ENCODE results near the gene PCGF3. TPM values are rescaled to one million over a fixed set of nuclear protein-coding genes. Genes with fewer than 3 reads are reported as not detected.
A peak's percentile ranks its signal among the peaks of the same experiment; 100 is the strongest.
"Not testable (repeated sequence)": the region's sequence is repeated elsewhere in the genome, so short reads cannot be mapped to it uniquely, and the experiment has no call there.

Gene PCGF3
- total RNA-seq, 1 donor from 2014 or later, result 35.0 TPM

GRCh38 chr4:740656-741282 lies 35.1 kb downstream of the PCGF3 start:
- Mint-ChIP-seq H3K4me3 (ENCODE audit: low read depth) (no peak overlapping the region), H3K4me1 (ENCODE audit: low read depth) (no peaks in the 10 kb centered on the region), H3K36me3 (ENCODE audit: low read depth) (peaks cover 18% of the 10 kb centered on the region), H3K27ac (no peak overlapping the region), H3K9me3 (no peaks in the 10 kb centered on the region), H3K27me3 (ENCODE audit: low read depth) (no peaks in the 10 kb centered on the region)
- intact Hi-C loops (cut with micrococcal nuclease), result no loop called here
- DNase-seq (ENCODE audit: low spot score), result no peak

DNA sequence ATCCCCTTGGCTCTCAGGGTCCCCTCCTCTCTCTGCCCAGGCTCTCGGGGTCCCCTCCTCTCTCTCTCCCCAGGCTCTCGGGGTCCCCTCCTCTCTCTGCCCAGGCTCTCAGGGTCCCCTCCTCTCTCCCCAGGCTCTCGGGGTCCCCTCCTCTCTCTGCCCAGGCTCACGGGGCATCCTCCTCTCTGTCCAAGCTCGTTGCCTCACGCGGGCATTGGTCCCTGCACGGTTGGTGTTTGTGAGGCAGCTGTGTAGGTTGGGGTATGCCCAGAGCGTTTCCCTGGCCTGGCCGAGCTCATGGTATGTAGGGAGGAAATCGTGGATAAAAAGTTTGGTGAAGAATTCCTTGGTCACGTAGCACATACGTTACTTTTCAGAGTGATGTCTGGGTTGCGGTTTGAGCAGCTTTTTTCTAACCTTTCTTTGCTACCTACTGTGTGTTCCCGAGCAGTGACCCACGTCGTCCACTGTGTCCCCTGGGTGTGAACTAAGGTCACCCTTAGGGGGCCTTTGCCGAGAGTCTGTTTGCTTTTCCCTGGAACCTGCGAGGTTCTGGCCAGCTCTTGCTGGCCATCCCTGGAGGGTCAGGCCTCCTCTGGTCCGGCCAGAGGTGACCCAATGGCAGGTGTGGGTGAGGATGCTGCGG lies 36.6 kb downstream of the PCGF3 start:
- Mint-ChIP-seq H3K36me3 (ENCODE audit: low read depth) (peaks cover 18% of the 10 kb centered on the region), H3K4me1 (ENCODE audit: low read depth) (no peaks in the 10 kb centered on the region), H3K9me3 (no peaks in the 10 kb centered on the region), H3K27me3 (ENCODE audit: low read depth) (no peaks in the 10 kb centered on the region), H3K4me3 (ENCODE audit: low read depth) (no peak overlapping the region), H3K27ac (no peak overlapping the region)
- DNase-seq (ENCODE audit: low spot score), result no peak
- intact Hi-C loops (cut with micrococcal nuclease), result no loop called here

GRCh38 chr4:742742-743311 lies 37.2 kb downstream of the PCGF3 start:
- peak; percentile 58 for DNase-seq (ENCODE audit: low spot score)
- H3K36me3 Mint-ChIP-seq (ENCODE audit: low read depth), result peaks cover 17% of the 10 kb centered on the region
- no peaks in the 10 kb centered on the region for H3K9me3 Mint-ChIP-seq
- intact Hi-C loops (cut with micrococcal nuclease), result no loop called here
- no peak overlapping the region for H3K27ac Mint-ChIP-seq
- no peaks in the 10 kb centered on the region for H3K27me3 Mint-ChIP-seq (ENCODE audit: low read depth)
- H3K4me1 Mint-ChIP-seq (ENCODE audit: low read depth), result no peaks in the 10 kb centered on the region
- no peak overlapping the region for H3K4me3 Mint-ChIP-seq (ENCODE audit: low read depth)

- Mint-ChIP-seq H3K27ac (no peak overlapping the region), H3K4me1 (ENCODE audit: low read depth) (no peaks in the 10 kb centered on the region), H3K36me3 (ENCODE audit: low read depth) (peaks cover 24% of the 10 kb centered on the region), H3K27me3 (ENCODE audit: low read depth) (no peaks in the 10 kb centered on the region), H3K4me3 (ENCODE audit: low read depth) (no peak overlapping the region), H3K9me3 (no peaks in the 10 kb centered on the region)
- DNase-seq (ENCODE audit: low spot score), result no peak
- intact Hi-C loops (cut with micrococcal nuclease), result no loop called here
These were observed 38.0 kb downstream of the PCGF3 start for GRCh38 chr4:743463-744211.

DNA sequence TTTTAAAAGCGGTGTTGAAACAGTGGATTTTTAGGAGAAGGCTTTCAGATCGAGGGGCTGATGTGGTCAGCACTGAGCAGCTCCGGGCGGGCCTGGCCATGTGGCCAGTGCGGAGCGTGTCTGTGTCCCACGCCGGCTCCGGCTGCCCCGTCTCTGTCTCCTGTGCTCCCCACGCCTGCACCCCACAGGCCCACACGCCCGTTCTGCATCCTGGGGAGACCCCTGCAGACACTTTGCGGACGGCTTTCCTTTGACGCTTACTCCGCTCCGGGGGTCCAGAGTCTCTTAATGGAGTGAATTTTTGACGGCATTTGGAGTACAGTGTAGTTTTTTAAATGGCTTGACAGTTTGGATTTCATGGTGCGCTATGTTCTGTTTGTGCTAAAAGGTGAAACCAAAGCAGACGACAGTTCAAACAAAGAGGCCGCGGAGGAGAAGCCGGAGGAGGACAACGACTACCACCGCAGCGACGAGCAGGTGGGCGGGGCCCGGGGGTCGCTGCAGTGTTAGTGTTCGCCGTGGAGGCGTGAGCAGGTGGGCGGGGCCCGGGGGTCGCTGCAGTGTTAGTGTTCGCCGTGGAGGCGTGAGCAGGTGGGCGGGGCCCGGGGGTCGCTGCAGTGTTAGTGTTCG lies 38.7 kb downstream of the PCGF3 start:
- Mint-ChIP-seq H3K27ac (no peak overlapping the region), H3K4me3 (ENCODE audit: low read depth) (no peak overlapping the region), H3K4me1 (ENCODE audit: low read depth) (no peaks in the 10 kb centered on the region)

GRCh38 chr4:747546-748170 lies 42.0 kb downstream of the PCGF3 start:
- no peaks in the 10 kb centered on the region for H3K27me3 Mint-ChIP-seq (ENCODE audit: low read depth)
- H3K36me3 Mint-ChIP-seq (ENCODE audit: low read depth), result peaks cover 48% of the 10 kb centered on the region
- no peaks in the 10 kb centered on the region for H3K9me3 Mint-ChIP-seq
- H3K4me3 Mint-ChIP-seq (ENCODE audit: low read depth), result no peak overlapping the region
- intact Hi-C loops (cut with micrococcal nuclease), result no loop called here
- no peak overlapping the region for H3K27ac Mint-ChIP-seq
- DNase-seq (ENCODE audit: low spot score), result no peak
- H3K4me1 Mint-ChIP-seq (ENCODE audit: low read depth), result no peaks in the 10 kb centered on the region

More for the DNA sequence above, 38.7 kb downstream of the PCGF3 start:
- H3K9me3 Mint-ChIP-seq, result no peaks in the 10 kb centered on the region
- H3K36me3 Mint-ChIP-seq (ENCODE audit: low read depth), result peaks cover 30% of the 10 kb centered on the region
- intact Hi-C loops (cut with micrococcal nuclease), result no loop called here
- no peak for DNase-seq (ENCODE audit: low spot score)
- no peaks in the 10 kb centered on the region for H3K27me3 Mint-ChIP-seq (ENCODE audit: low read depth)

DNA sequence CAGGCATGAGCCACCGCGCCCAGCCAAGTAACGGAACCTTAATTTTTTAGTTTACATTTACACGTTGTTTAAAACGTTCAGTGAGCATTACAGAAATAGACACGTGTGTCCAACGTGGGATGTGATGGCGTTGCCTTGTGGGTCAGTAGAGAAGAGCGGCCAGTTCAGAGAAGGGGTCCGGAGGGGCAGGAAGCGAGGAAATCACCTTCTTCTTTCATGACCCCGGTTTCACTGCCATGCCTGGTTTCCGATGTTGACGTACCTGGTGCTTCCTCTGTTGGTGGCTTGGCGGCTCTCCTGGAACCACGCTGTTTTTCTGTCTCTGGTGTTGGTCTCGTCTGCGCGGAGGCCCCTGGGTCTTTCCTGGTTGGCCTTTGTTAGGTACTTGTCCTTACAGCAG lies 42.8 kb downstream of the PCGF3 start:
- Mint-ChIP-seq H3K27me3 (ENCODE audit: low read depth) (no peaks in the 10 kb centered on the region), H3K4me1 (ENCODE audit: low read depth) (no peaks in the 10 kb centered on the region), H3K36me3 (ENCODE audit: low read depth) (peaks cover 46% of the 10 kb centered on the region), H3K27ac (no peak overlapping the region), H3K4me3 (ENCODE audit: low read depth) (no peak overlapping the region), H3K9me3 (no peaks in the 10 kb centered on the region)
- no peak for DNase-seq (ENCODE audit: low spot score)
- intact Hi-C loops (cut with micrococcal nuclease), result no loop called here

GRCh38 chr4:749698-750666 lies 44.4 kb downstream of the PCGF3 start:
- no peak for DNase-seq (ENCODE audit: low spot score)
- no peaks in the 10 kb centered on the region for H3K27me3 Mint-ChIP-seq (ENCODE audit: low read depth)
- peaks cover 42% of the 10 kb centered on the region for H3K36me3 Mint-ChIP-seq (ENCODE audit: low read depth)
- H3K4me3 Mint-ChIP-seq (ENCODE audit: low read depth), result no peak overlapping the region
- H3K27ac Mint-ChIP-seq, result no peak overlapping the region
- intact Hi-C loops (cut with micrococcal nuclease), result no loop called here
- no peaks in the 10 kb centered on the region for H3K9me3 Mint-ChIP-seq
- H3K4me1 Mint-ChIP-seq (ENCODE audit: low read depth), result no peaks in the 10 kb centered on the region

- H3K27ac Mint-ChIP-seq, result no peak overlapping the region
- no peaks in the 10 kb centered on the region for H3K27me3 Mint-ChIP-seq (ENCODE audit: low read depth)
- no peak for DNase-seq (ENCODE audit: low spot score)
- no peak overlapping the region for H3K4me3 Mint-ChIP-seq (ENCODE audit: low read depth)
- H3K9me3 Mint-ChIP-seq, result no peaks in the 10 kb centered on the region
- intact Hi-C loops (cut with micrococcal nuclease), result no loop called here
- H3K36me3 Mint-ChIP-seq (ENCODE audit: low read depth), result peaks cover 47% of the 10 kb centered on the region
- no peaks in the 10 kb centered on the region for H3K4me1 Mint-ChIP-seq (ENCODE audit: low read depth)
These were observed 46.0 kb downstream of the PCGF3 start for GRCh38 chr4:751676-752075.

- no peak overlapping the region for H3K27ac Mint-ChIP-seq
- H3K9me3 Mint-ChIP-seq, result no peaks in the 10 kb centered on the region
- intact Hi-C loops (cut with micrococcal nuclease), result no loop called here
- H3K27me3 Mint-ChIP-seq (ENCODE audit: low read depth), result no peaks in the 10 kb centered on the region
- H3K4me1 Mint-ChIP-seq (ENCODE audit: low read depth), result no peaks in the 10 kb centered on the region
- no peak for DNase-seq (ENCODE audit: low spot score)
- peaks cover 47% of the 10 kb centered on the region for H3K36me3 Mint-ChIP-seq (ENCODE audit: low read depth)
- H3K4me3 Mint-ChIP-seq (ENCODE audit: low read depth), result no peak overlapping the region
These were observed 46.7 kb downstream of the PCGF3 start for GRCh38 chr4:752196-752861.

- intact Hi-C loops (cut with micrococcal nuclease); H3K4me3 Mint-ChIP-seq (ENCODE audit: low read depth); H3K9me3 Mint-ChIP-seq; H3K4me1 Mint-ChIP-seq (ENCODE audit: low read depth); H3K27me3 Mint-ChIP-seq (ENCODE audit: low read depth); DNase-seq (ENCODE audit: low spot score); H3K27ac Mint-ChIP-seq: not testable (repeated sequence)
- peaks cover 42% of the 10 kb centered on the region for H3K36me3 Mint-ChIP-seq (ENCODE audit: low read depth)
These were observed 47.6 kb downstream of the PCGF3 start for GRCh38 chr4:753186-753585.
